NCI-H774 (cell line): Measurements from ENCODE around the gene TACR1.
A peak's percentile ranks its signal among the peaks of the same experiment; 100 is the strongest.

Experiments used
- DNase-seq: peaks from one replicate; lab custom pipeline; 2025; lab: John Stamatoyannopoulos, UW

Gene TACR1

GRCh38 chr2:75047189-75047991 lies 151.9 kb downstream of the TACR1 start:
- DNase-seq = no peak

DNA sequence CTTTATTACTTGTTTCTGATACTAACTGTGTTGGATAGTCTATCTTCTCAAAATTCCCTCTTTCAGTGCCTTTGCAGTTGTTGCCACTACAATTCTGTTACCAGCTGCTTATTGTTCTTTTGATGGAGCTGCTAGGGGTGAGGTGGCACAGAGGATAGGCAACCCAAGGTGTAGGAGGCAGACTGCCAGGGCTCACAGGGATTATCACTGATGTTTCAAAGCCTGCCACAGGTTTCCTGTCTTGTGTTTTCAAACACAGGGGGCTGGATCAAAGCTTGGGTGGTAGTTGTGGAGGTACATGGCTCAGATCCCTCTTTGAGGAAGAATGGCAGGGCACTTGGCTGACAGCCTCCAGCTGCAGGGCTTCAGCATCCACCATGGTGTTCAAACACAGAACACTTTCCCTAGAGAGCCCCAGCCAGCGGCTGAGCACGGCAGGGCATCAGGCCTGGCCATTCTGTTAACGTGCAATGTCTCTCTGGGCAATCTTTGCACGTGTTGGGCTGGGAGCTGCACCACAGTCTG lies 153.7 kb downstream of the TACR1 start:
- DNase-seq = no peak

DNA sequence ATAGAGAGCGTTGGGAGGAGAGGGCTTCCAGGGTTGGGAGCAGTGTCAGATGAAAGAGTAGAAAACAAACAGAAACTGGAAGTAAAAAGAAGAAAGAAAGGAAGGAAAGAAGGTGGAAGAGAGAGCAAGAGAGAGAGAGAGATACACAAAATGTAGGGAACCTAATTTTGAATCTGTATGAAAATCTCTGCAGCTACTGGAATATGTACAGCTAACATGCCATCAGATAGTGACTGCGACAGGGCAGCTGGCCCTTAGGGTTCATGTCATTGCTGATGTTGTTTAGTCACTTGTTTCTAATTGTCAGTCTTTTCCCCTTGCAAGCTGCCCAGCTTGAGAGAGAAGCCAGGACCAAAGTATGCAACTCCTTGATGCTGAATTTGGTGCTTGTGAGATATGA lies 155.0 kb downstream of the TACR1 start:
- DNase-seq = no peak

- DNase-seq = no peak
Observed at GRCh38 chr2:75042823-75043222, 156.5 kb downstream of the TACR1 start.

GRCh38 chr2:75041731-75042600 lies 157.4 kb downstream of the TACR1 start:
- DNase-seq = no peak

DNA sequence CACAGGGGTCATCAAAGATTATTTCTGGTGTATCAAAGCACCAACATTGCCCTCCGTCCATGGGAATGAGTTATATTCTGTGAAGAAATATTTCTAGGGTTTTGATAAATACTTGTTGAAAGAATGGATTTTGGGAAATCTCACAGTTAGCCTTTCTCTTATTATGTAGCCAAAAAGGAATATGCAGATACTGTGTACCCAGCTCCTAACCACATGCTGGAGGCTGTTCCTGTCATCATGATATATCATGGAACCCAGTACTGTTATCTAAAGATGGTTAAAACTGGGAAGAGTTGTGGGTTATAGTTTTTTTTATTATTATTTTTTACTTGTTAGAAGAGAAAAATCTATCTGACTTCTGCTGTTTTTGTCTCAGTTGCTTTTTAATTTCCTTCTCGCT lies 158.1 kb downstream of the TACR1 start:
- DNase-seq = no peak

- DNase-seq = no peak
Observed at GRCh38 chr2:75035444-75036353, 163.6 kb downstream of the TACR1 start.

DNA sequence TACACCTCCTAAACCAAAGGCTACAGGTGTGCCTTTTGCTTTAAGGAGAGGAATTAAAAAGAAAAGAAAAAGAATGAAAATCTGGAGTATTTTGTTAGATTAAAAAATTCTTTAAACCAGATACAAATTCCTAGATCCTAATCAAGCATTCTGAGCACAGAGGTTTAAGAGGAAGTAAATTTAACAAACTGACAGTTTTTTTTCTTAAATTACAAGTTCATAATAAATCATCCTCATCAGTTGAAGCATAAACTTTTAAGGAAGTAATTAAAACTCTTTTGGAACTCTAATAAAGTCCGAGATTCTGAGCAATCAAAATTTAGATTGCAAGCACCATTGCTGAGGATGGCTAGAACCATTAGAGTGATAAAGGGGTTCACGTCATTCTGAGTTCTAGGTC lies 165.8 kb downstream of the TACR1 start:
- no peak for DNase-seq

- DNase-seq = no peak
Observed at GRCh38 chr2:75031906-75032803, 167.2 kb downstream of the TACR1 start.

- no peak for DNase-seq
Observed at GRCh38 chr2:75031171-75031570, 168.1 kb downstream of the TACR1 start.

DNA sequence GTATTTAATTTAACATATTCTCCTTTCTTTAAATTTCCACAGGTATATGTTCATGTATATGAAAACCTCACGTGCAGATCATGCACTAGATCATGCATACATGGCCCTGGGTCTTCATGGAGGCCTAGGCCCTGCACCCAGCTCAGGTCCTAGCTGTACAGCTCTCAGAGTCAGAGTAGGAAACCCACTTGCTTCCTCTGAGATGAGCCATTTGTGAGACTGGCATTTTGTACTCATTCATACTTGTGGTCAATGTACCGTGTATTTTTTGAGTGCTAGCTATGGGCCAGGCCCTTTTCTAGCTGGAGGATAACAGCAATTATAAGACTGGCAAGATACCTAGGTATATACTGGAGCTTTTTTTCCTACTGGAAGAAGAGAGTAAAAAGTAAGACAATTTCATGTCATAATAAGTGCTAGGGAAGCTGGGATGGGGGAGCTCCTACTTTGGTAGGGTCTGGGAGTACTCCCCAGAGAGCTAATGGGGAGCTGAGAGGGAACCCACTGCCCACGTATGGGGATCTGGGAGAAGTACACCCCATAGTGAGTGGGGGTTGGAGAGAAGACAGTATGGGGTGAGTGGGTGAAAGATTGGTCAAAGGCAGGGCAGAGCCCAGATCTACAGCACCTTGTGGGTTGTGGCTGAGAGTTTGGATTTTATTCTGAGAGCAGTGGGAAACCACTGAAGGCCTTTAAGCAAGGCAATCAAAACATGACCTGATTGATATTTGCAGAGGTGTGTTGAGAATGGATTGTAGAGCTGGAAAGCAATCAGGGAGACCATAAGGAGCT lies 168.9 kb downstream of the TACR1 start:
- DNase-seq = no peak

DNA sequence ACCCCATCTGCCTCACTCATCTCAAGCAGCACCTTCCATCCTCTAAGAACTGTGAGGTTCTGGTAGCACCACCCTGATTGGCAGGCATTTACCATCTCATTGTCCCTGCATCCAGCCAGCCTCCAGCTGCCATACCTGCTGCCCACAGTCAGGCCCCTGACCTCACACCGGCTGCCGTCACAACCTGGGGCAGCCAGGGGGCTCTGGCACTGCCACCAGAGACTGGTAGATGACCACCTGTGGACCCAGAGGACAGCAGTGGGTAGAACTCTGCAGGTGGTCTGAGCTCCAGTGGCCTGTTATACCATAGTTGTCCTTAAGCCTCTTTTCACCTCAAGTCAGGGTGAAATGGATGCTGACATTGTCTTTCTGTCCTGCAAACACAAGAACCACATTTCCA lies 171.4 kb downstream of the TACR1 start:
- no peak for DNase-seq

DNA sequence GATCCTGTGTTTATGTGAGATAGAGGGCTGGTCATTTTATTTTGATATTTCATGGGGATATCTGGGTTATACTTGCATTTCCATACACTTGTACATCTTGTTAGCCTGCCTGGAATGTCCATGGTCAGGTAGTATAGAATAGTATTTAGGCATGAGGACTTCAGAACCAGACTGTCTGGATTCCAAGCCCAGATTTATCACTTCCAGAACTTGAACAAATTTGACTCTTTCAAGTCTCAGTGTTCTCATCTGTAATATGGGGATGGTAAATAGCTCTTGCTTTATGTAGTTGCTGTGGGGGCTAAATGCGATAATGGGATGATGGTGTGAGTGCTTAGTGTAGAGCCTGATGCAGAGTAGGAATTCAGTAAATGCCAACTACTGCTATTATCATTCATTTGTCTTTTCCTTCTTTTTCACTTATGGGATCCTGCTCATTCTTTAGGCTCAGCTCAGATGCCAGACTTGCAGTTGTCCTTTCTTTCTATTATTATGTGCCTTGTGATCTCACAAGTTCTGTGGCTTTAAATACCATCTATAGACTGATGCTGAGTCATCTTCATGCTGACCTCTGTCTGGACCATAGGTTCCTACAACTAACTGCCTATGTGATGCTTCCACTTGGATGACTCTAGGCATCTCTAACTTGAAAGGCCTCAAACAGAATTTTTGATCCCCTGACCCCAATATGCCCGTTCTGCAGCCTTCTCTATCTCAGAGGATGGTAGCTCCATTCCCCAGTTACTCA lies 173.5 kb downstream of the TACR1 start:
- DNase-seq = no peak

- DNase-seq = no peak
Observed at GRCh38 chr2:75025216-75025615, 174.1 kb downstream of the TACR1 start.

DNA sequence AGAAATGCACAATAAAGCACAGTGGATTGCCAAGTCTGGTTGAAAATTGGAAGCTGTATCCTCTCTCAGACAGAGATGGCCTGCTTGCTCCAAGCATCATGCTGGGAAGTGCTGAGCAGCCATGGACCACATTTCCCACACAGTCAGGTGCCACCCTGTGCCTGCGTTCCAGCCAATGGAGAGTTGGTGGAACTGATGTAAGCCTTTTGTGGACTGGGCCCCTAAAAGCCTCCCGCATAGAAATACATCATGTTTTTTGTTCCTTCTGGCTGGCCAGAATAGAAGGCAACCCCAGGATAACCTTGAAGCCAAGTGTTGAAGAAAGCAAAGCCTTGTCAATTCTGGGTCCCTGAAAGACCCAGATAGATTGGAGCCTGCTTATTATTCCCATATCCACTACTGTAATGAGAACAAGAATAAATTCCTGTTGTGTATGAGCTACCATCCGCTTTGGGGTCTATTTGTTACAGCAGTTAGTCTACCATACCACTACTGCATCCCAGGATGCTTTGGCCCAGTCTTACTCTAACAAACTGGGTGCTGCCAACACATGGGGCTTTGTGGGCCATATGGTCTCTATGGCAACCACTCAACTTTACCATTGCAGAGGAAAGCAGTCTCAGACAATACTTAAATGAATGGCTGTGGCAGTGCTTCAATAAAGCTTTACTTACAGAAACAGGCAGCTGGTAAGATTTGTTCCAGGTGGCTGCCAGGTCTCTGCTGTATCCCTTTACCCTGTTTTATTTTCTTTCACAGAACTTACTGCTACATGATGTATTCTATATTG lies 175.5 kb downstream of the TACR1 start:
- DNase-seq = peak; percentile 24

GRCh38 chr2:75022516-75022915 lies 176.8 kb downstream of the TACR1 start:
- DNase-seq = no peak

DNA sequence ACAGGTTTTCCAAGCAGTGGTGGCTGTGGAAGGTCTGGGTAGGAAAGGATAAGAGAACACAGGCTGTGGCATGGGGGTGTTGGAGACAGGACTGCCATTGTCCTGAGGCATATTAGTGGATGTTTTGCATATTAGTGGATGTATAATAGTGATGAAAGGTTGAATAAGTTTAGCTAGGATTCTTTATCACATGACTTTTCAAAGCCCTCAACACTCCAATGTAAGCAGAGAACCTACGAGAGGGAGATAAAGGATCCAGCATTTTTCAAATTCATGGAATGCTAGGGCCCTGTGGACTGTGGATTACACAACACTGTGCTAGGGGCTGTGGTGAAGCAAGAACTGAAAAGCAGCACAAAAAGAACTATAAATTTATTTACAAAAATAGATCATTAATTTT lies 177.6 kb downstream of the TACR1 start:
- DNase-seq = no peak

DNA sequence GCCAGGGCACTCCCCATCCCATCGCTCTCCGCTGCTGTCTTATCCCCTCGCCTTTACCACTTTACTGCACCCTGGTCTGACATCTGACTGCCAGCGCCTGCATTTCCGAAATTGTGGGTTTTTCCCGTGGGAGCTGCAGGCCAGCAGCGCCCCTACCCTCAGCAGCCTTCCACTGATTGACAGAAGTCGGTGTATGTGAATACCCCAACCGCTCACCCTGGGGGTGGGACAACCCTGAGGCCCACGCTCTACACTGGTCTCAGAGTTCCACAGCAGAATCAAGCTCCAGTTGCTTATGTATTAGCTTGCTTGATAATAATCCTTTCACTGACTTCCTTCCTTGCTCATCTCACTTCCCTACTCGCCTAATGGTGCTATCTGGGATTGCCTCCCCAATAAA lies 178.8 kb downstream of the TACR1 start:
- DNase-seq = no peak

DNA sequence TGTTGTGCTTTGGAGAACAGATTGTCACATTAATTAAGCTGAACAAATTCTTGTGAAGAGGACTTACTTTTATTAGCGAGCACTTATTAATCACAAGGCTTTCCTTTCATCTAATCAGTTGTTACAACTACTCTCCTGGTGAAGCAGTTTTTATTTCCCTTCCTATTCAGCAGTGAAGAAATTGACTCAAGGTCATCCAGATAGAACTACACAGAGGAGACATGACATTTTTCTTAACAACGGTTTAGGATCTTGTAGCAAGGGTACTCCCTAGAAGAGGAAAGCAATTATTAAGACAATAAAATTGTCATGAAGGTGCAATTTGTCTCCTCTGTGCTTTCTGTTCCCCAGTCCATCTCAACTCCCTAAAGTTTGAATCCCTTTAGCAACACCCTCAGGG lies 179.5 kb downstream of the TACR1 start:
- no peak for DNase-seq
